ENCODE data around the gene MSANTD1.
"Not testable (repeated sequence)": the region's sequence is repeated elsewhere in the genome, so short reads cannot be mapped to it uniquely, and the experiment has no call there.

Gene MSANTD1

GRCh38 chr4:3291411-3291968, 42.5 kb downstream of the MSANTD1 start:
- DNase-seq: no peak

GRCh38 chr4:3291969-3292570, 43.1 kb downstream of the MSANTD1 start:
- no peak for DNase-seq

- peak; percentile 87 for DNase-seq
Measured at GRCh38 chr4:3292571-3293400, 43.8 kb downstream of the MSANTD1 start, which contains the start of gene RGS12. RGS12 (plus strand) TSS chr4:3293021; CDS start chr4:3316171, 23,150 bp downstream.

GRCh38 chr4:3293401-3294391, 44.7 kb downstream of the MSANTD1 start:
- no peak for DNase-seq

GRCh38 chr4:3294401-3295241, 45.7 kb downstream of the MSANTD1 start:
- no peak for DNase-seq

GRCh38 chr4:3295837-3296624, 47.1 kb downstream of the MSANTD1 start:
- no peak for DNase-seq

- no peak for DNase-seq
Measured at GRCh38 chr4:3296651-3297050, 47.7 kb downstream of the MSANTD1 start.

GRCh38 chr4:3297066-3297859, 48.3 kb downstream of the MSANTD1 start:
- DNase-seq: no peak

GRCh38 chr4:3299122-3299975, 50.4 kb downstream of the MSANTD1 start:
- no peak for DNase-seq

GRCh38 chr4:3299976-3300671, 51.2 kb downstream of the MSANTD1 start:
- no peak for DNase-seq

- DNase-seq: not testable (repeated sequence)
Measured at GRCh38 chr4:3300882-3301281, 51.9 kb downstream of the MSANTD1 start.

- DNase-seq: no peak
Measured at GRCh38 chr4:3301450-3302172, 52.7 kb downstream of the MSANTD1 start.

- DNase-seq: peak; percentile 87
Measured at GRCh38 chr4:3302173-3302785, 53.3 kb downstream of the MSANTD1 start.

- no peak for DNase-seq
Measured at GRCh38 chr4:3302786-3303564, 54.0 kb downstream of the MSANTD1 start.

GRCh38 chr4:3303565-3303824, 54.5 kb downstream of the MSANTD1 start:
- no peak for DNase-seq

- DNase-seq: no peak
Measured at GRCh38 chr4:3303923-3304710, 55.2 kb downstream of the MSANTD1 start.
